Trophoblast cell (in vitro differentiated cells and primary cell): Measurements from ENCODE around the gene CPLX4.
"Not testable (repeated sequence)": the region's sequence is repeated elsewhere in the genome, so short reads cannot be mapped to it uniquely, and the experiment has no call there.

Source experiments
- DNase-seq, 2 donors: peaks; one replicate each; pipeline ENCODE4 v3.0.0-alpha.2; 2016
- H2AFZ ChIP-seq: 2 replicates; pipeline ENCODE4 v1.6.1; 2013; ENCODE audit warnings: low read length, moderate library complexity, mild to moderate bottlenecking; ENCODE audit not compliant: insufficient read depth, poor library complexity
- H2AK5ac ChIP-seq: 2 replicates; pipeline ENCODE4 v1.6.1; 2013; ENCODE audit warnings: mild to moderate bottlenecking, low read length
- H2BK120ac ChIP-seq: 2 replicates; pipeline ENCODE4 v1.6.1; 2013; ENCODE audit warnings: low read length, mild to moderate bottlenecking, moderate library complexity; ENCODE audit not compliant: insufficient read depth, poor library complexity
- H2BK12ac ChIP-seq: 2 replicates; pipeline ENCODE4 v1.6.1; 2013; ENCODE audit warnings: mild to moderate bottlenecking, low read length, moderate library complexity
- H2BK5ac ChIP-seq: 2 replicates; pipeline ENCODE4 v1.6.1; 2013; ENCODE audit warnings: low read length, low read depth, moderate library complexity, mild to moderate bottlenecking; ENCODE audit not compliant: poor library complexity
- H3K14ac ChIP-seq: 2 replicates; pipeline ENCODE4 v1.6.1; 2013; ENCODE audit warnings: mild to moderate bottlenecking, low read length
- H3K18ac ChIP-seq: 2 replicates; pipeline ENCODE4 v1.6.1; 2013; ENCODE audit warnings: mild to moderate bottlenecking, low read length
- H3K23ac ChIP-seq: 2 replicates; pipeline ENCODE4 v1.6.1; 2013; ENCODE audit warnings: low read length
- H3K27ac ChIP-seq: 2 replicates; pipeline ENCODE4 v1.5.1; 2013; ENCODE audit warnings: low read depth, mild to moderate bottlenecking, inconsistent platforms, low read length, moderate library complexity
- H3K27me3 ChIP-seq: 2 replicates; pipeline ENCODE4 v1.6.1; 2013; ENCODE audit warnings: inconsistent platforms, mild to moderate bottlenecking, low read length, moderate library complexity; ENCODE audit not compliant: insufficient read depth
- H3K36me3 ChIP-seq, 2 experiments: 1 replicate in 1 of 2; 2 replicates in 1 of 2; pipeline ENCODE4 v1.6.1; 2013; ENCODE audit warnings: low read length in 2 of 2, mild to moderate bottlenecking in 2 of 2, moderate library complexity in 1 of 2; ENCODE audit not compliant: insufficient read depth in 2 of 2, control insufficient read depth in 1 of 2
- H3K4ac ChIP-seq: 2 replicates; pipeline ENCODE4 v1.6.1; 2013; ENCODE audit warnings: low read depth, mild to moderate bottlenecking, low read length, moderate library complexity
- H3K4me1 ChIP-seq, 2 experiments: 1 replicate in 1 of 2; 2 replicates in 1 of 2; pipeline ENCODE4 v1.6.1; 2013; ENCODE audit warnings: low read length in 2 of 2, mild to moderate bottlenecking in 2 of 2, moderate library complexity in 1 of 2; ENCODE audit not compliant: insufficient read depth in 2 of 2, control insufficient read depth in 1 of 2
- H3K4me2 ChIP-seq: 2 replicates; pipeline ENCODE4 v1.6.1; 2013; ENCODE audit warnings: inconsistent platforms, mild to moderate bottlenecking, low read length, moderate library complexity
- H3K4me3 ChIP-seq: 2 replicates; pipeline ENCODE4 v1.5.1; 2013; ENCODE audit warnings: mild to moderate bottlenecking, low read depth, low read length, inconsistent platforms
- H3K79me1 ChIP-seq: one replicate; pipeline ENCODE4 v1.6.1; 2013; ENCODE audit warnings: low read length
- H3K79me2 ChIP-seq: 2 replicates; pipeline ENCODE4 v1.6.1; 2013; ENCODE audit warnings: low read length, mild to moderate bottlenecking; ENCODE audit not compliant: control insufficient read depth, insufficient read depth, poor library complexity
- H3K9ac ChIP-seq: 2 replicates; pipeline ENCODE4 v1.6.1; 2013; ENCODE audit warnings: mild to moderate bottlenecking, low read length
- H3K9me3 ChIP-seq: 2 replicates; pipeline ENCODE4 v1.6.1; 2013; ENCODE audit warnings: low read depth, mild to moderate bottlenecking, control low read depth, inconsistent platforms, low read length; ENCODE audit not compliant: insufficient read depth
- H4K12ac ChIP-seq: 2 replicates; pipeline ENCODE4 v1.6.1; 2013; ENCODE audit warnings: low read depth, mild to moderate bottlenecking, low read length, moderate library complexity
- H4K8ac ChIP-seq: 2 replicates; pipeline ENCODE4 v1.6.1; 2013; ENCODE audit warnings: low read depth, mild to moderate bottlenecking, low read length, moderate library complexity
- H4K91ac ChIP-seq: one replicate; pipeline ENCODE4 v1.6.1; 2013; ENCODE audit warnings: low read depth, mild to moderate bottlenecking, low read length, moderate library complexity
- WGBS: extraction: QIAGEN DNeasy Blood & Tissue Kit; methylation state at CpG from one replicate; pipeline ENCODE4 v1.1.7; 2013; ENCODE audit warnings: missing lambda C conversion rate; ENCODE audit not compliant: insufficient read length, insufficient coverage; ENCODE audit errors: extremely low coverage; 5-methylcytosine and 5-hydroxymethylcytosine counted together

The CPLX4 gene

DNA sequence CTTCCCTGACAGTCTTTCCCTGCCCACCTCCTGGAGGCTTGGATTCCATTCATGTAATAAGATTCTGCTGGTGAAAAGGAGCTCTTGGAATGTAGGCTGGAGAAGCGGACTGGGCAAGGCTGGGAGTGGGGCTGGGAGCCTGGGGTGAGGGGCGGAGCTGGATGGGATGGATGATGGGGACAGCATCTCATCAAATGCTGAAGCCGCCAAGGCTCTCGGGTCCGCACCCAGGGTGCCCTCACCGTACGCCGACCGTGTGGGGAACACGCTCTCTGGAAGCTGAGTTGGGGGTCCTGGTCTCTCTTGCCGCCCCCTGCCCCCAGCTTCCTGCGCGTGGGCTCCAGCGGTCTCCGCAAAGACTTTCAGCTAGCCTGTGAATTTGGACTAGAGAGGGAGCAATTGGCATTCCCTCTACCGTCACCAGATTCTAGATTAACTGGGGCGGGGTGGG lies 54.3 kb downstream of the CPLX4 start:
- no CpG with 5 or more reads among the region's 17 CpGs for WGBS
- DNase-seq = no peak
- peaks cover 6 to 11% of the 10 kb centered on the region in 2 experiments for H3K4me1 ChIP-seq
- H3K23ac ChIP-seq = no peak overlapping the region
- no peaks in the 10 kb centered on the region for H3K79me1 ChIP-seq
- no peak overlapping the region for H2BK12ac ChIP-seq
- no peak overlapping the region for H4K91ac ChIP-seq
- no peak overlapping the region for H3K4me2 ChIP-seq
- H3K9me3 ChIP-seq = peaks cover 9% of the 10 kb centered on the region
- H3K36me3 ChIP-seq = no peaks in the 10 kb centered on the region
- H4K8ac ChIP-seq = no peak overlapping the region
- no peak overlapping the region for H2BK120ac ChIP-seq
- peaks cover 64% of the 10 kb centered on the region for H3K27me3 ChIP-seq
- H4K12ac ChIP-seq = no peak overlapping the region
- H3K18ac ChIP-seq = no peak overlapping the region
- H3K14ac ChIP-seq = no peak overlapping the region
- H3K4me3 ChIP-seq = no peak overlapping the region
- no peak overlapping the region for H3K9ac ChIP-seq
- no peaks in the 10 kb centered on the region for H3K79me2 ChIP-seq
- H3K27ac ChIP-seq = no peak overlapping the region
- H2AK5ac ChIP-seq = no peak overlapping the region
- H3K4ac ChIP-seq = no peak overlapping the region
- no peak overlapping the region for H2BK5ac ChIP-seq
- no peak overlapping the region for H2AFZ ChIP-seq

DNA sequence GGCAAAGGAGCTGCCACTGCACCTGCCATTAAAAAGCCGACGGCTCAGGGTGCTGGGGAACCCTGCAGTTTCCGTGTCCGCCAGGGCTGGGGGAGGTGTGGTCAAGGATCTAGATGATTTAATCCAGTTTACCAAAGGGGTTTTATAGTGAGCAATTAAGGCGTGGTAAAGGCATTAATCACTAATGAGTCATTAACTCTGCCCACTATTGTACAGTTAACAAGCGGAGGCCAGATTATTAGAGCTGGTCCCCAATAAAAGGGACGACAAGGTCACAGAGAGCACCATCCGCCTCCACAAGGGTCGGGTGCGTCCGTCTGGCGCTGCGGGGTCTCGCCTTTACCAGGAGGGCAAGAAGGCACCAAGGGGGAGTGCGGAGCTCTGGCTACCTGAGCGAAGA lies 54.8 kb downstream of the CPLX4 start:
- H3K4me3 ChIP-seq = no peak overlapping the region

DNA sequence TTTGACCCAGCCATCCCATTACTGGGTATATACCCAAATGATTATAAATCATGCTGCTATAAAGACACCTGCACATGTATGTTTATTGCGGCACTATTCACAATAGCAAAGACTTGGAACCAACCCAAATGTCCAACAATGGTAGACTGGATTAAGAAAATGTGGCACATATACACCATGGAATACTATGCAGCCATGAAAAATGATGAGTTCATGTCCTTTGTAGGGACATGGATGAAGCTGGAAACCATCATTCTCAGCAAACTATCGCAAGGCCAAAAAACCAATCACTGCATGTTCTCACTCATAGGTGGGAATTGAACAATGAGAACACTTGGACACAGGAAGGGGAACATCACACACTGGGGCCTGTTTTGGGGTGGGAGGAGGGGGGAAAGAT lies 56.2 kb downstream of the CPLX4 start:
- not testable (repeated sequence) for H3K79me1 ChIP-seq
- WGBS = no CpG with 5 or more reads among the region's 2 CpGs

More for the DNA sequence above, 54.8 kb downstream of the CPLX4 start:
- Histone ChIP-seq H2BK120ac (no peak overlapping the region), H4K91ac (no peak overlapping the region), H3K4me1 (peaks cover 3 to 8% of the 10 kb centered on the region in 2 experiments), H4K8ac (no peak overlapping the region), H2BK5ac (no peak overlapping the region), H3K18ac (no peak overlapping the region), H2BK12ac (no peak overlapping the region), H3K27me3 (peaks cover 59% of the 10 kb centered on the region), H3K9ac (no peak overlapping the region), H3K27ac (no peak overlapping the region), H3K23ac (no peak overlapping the region), H3K36me3 (no peaks in the 10 kb centered on the region), H2AK5ac (no peak overlapping the region), H2AFZ (no peak overlapping the region), H3K4me2 (no peak overlapping the region), H4K12ac (no peak overlapping the region), H3K14ac (no peak overlapping the region), H3K9me3 (peaks cover 8% of the 10 kb centered on the region), H3K4ac (no peak overlapping the region), H3K79me1 (no peaks in the 10 kb centered on the region), H3K79me2 (no peaks in the 10 kb centered on the region)
- no CpG with 5 or more reads among the region's 16 CpGs for WGBS
- no peak for DNase-seq

DNA sequence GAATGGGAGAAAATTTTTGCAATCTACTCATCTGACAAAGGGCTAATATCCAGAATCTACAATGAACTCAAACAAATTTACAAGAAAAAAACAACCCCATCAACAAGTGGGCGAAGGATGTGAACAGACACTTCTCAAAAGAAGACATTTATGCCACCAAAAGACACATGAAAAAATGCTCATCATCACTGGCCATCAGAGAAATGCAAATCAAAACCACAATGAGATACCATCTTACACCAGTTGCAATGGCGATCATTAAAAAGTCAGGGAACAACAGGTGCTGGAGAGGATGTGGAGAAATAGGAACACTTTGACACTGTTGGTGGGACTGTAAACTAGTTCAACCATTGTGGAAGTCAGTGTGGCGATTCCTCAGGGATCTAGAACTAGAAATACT lies 56.6 kb downstream of the CPLX4 start:
- not testable (repeated sequence) for H2BK120ac ChIP-seq, H2BK12ac ChIP-seq

More for the DNA sequence above, 56.2 kb downstream of the CPLX4 start:
- DNase-seq, H3K9me3 ChIP-seq, H3K4me1 ChIP-seq, H2BK12ac ChIP-seq, H3K36me3 ChIP-seq, H2AK5ac ChIP-seq, H3K4ac ChIP-seq, H2AFZ ChIP-seq, H2BK5ac ChIP-seq, H4K12ac ChIP-seq, H3K79me2 ChIP-seq, H4K8ac ChIP-seq, H3K4me2 ChIP-seq, H3K14ac ChIP-seq, H2BK120ac ChIP-seq, H3K23ac ChIP-seq, H4K91ac ChIP-seq, H3K9ac ChIP-seq, H3K27ac ChIP-seq, H3K4me3 ChIP-seq, H3K18ac ChIP-seq: not testable (repeated sequence)
- H3K27me3 ChIP-seq = peaks cover 45% of the 10 kb centered on the region

More for the DNA sequence above, 56.6 kb downstream of the CPLX4 start:
- not testable (repeated sequence) for H4K12ac ChIP-seq, H2AFZ ChIP-seq, H3K18ac ChIP-seq, H3K4me1 ChIP-seq, DNase-seq, H3K36me3 ChIP-seq, H3K27ac ChIP-seq, H3K9ac ChIP-seq, H3K14ac ChIP-seq, H3K4ac ChIP-seq, H4K91ac ChIP-seq, H2BK5ac ChIP-seq, H2AK5ac ChIP-seq, H4K8ac ChIP-seq, H3K79me1 ChIP-seq, H3K9me3 ChIP-seq, H3K4me3 ChIP-seq, H3K23ac ChIP-seq, H3K4me2 ChIP-seq, H3K79me2 ChIP-seq
- WGBS = no CpG with 5 or more reads among the region's 3 CpGs
- H3K27me3 ChIP-seq = peaks cover 41% of the 10 kb centered on the region
